KMS-11 (cell line): ENCODE data around the gene DGKG.

Experiments
- H2AFZ ChIP-seq: fragments of 200-600 bp; sonication (generic); 2 replicates; pipeline ENCODE4 v1.6.1; 2016; ENCODE audit warnings: antibody characterized with exemption, mixed run types, low read depth
- H3K27ac ChIP-seq: fragments of 200-600 bp; sonication (generic); 2 replicates; pipeline ENCODE4 v1.6.1; 2016; ENCODE audit warnings: mild to moderate bottlenecking, mixed run types
- H3K27me3 ChIP-seq: fragments of 200-600 bp; sonication (generic); 2 replicates; pipeline ENCODE4 v1.6.1; 2017; ENCODE audit warnings: mild to moderate bottlenecking, low read depth, mixed run types, moderate library complexity; ENCODE audit not compliant: insufficient read depth
- H3K36me3 ChIP-seq: fragments of 200-600 bp; sonication (generic); 2 replicates; pipeline ENCODE4 v1.6.1; 2017; ENCODE audit warnings: mild to moderate bottlenecking, mixed run types; ENCODE audit not compliant: insufficient read depth
- H3K4me1 ChIP-seq: fragments of 200-600 bp; sonication (generic); 2 replicates; pipeline ENCODE4 v1.6.1; 2016; ENCODE audit warnings: mild to moderate bottlenecking, low read depth, mixed run types; ENCODE audit not compliant: poor library complexity, severe bottlenecking
- H3K4me2 ChIP-seq: fragments of 200-600 bp; sonication (generic); 2 replicates; pipeline ENCODE4 v1.7.0; 2016; ENCODE audit warnings: mild to moderate bottlenecking, mixed run types
- H3K4me3 ChIP-seq: fragments of 200-600 bp; sonication (generic); IDR thresholded peaks from 2 replicates; pipeline ENCODE4 v1.6.1; 2017; ENCODE audit warnings: low read depth, low read length, mixed read lengths; ENCODE audit not compliant: insufficient read depth
- H3K79me2 ChIP-seq: fragments of 200-600 bp; sonication (generic); 2 replicates; pipeline ENCODE4 v1.6.1; 2016; ENCODE audit warnings: low read depth, mixed run types; ENCODE audit not compliant: insufficient read depth
- H3K9ac ChIP-seq: fragments of 200-600 bp; sonication (generic); 2 replicates; pipeline ENCODE4 v1.6.1; 2016; ENCODE audit warnings: mild to moderate bottlenecking, mixed run types
- H4K20me1 ChIP-seq: fragments of 200-600 bp; sonication (generic); 2 replicates; pipeline ENCODE4 v1.6.1; 2016; ENCODE audit warnings: mild to moderate bottlenecking, mixed run types; ENCODE audit not compliant: insufficient read depth
- TF ChIP-seq, protein P1 (sequence below): fragments of 200-600 bp; sonication (generic); conservative IDR thresholded peaks from 2 replicates; pipeline ENCODE4 v1.6.1; 2017; ENCODE audit warnings: low read depth, mild to moderate bottlenecking, antibody characterized with exemption, low read length, moderate library complexity, mixed read lengths

Gene DGKG

DNA sequence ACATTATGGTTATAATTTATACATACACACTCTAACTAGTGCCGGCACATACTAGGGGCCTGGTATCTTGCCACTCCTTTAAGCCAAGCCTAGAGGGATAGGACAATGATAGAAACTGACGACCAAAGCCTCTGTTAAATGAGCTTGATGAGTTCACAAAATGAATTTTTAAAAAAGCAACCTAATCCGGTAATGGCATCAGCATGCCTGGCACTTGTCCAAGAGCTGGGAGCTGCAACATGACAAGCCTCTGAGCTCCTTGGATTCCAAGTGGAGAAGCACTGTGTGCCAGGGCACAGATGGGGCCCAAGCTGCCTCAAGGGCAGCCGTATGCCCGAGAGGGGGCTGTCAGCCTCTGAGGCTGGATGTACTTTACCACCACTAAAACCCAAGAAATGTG lies 262.9 kb downstream of the DGKG start:
- Histone ChIP-seq H3K4me1 (peaks cover 18% of the 10 kb centered on the region), H3K4me2 (no peak overlapping the region), H2AFZ (no peak overlapping the region), H3K27me3 (no peaks in the 10 kb centered on the region), H3K36me3 (no peaks in the 10 kb centered on the region), H3K79me2 (no peaks in the 10 kb centered on the region), H3K4me3 (no peak overlapping the region), H3K27ac (no peak overlapping the region), H4K20me1 (no peaks in the 10 kb centered on the region), H3K9ac (no peak overlapping the region)
- TF ChIP-seq, protein P1, sequence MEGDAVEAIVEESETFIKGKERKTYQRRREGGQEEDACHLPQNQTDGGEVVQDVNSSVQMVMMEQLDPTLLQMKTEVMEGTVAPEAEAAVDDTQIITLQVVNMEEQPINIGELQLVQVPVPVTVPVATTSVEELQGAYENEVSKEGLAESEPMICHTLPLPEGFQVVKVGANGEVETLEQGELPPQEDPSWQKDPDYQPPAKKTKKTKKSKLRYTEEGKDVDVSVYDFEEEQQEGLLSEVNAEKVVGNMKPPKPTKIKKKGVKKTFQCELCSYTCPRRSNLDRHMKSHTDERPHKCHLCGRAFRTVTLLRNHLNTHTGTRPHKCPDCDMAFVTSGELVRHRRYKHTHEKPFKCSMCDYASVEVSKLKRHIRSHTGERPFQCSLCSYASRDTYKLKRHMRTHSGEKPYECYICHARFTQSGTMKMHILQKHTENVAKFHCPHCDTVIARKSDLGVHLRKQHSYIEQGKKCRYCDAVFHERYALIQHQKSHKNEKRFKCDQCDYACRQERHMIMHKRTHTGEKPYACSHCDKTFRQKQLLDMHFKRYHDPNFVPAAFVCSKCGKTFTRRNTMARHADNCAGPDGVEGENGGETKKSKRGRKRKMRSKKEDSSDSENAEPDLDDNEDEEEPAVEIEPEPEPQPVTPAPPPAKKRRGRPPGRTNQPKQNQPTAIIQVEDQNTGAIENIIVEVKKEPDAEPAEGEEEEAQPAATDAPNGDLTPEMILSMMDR, result no peak

DNA sequence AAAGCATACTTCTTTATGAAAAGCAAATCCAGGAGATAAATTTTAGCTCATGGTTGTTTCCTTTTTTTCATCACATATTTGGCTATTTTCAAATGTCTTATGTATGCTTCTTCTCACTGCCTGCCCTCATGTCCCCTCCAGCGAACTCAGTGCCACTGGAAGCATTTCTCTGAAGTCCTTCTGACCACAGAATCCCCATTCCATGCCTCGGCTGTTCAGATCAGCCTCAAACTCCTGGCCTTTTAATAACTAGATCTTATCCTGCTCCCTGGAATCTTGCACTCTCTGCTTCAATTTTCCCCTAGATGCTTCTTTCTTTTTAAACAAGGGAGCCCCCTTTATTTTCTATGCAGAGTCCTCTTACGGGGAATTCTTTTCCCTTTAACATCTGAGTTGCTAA lies 263.3 kb downstream of the DGKG start:
- no peak overlapping the region for H3K9ac ChIP-seq
- no peak overlapping the region for H3K27ac ChIP-seq
- H2AFZ ChIP-seq, result no peak overlapping the region
- no peaks in the 10 kb centered on the region for H3K27me3 ChIP-seq
- H3K36me3 ChIP-seq, result no peaks in the 10 kb centered on the region
- TF ChIP-seq, protein P1, result no peak
- H3K4me3 ChIP-seq, result no peak overlapping the region
- H3K4me2 ChIP-seq, result no peak overlapping the region
- H4K20me1 ChIP-seq, result no peaks in the 10 kb centered on the region
- H3K79me2 ChIP-seq, result no peaks in the 10 kb centered on the region
- H3K4me1 ChIP-seq, result peaks cover 14% of the 10 kb centered on the region

DNA sequence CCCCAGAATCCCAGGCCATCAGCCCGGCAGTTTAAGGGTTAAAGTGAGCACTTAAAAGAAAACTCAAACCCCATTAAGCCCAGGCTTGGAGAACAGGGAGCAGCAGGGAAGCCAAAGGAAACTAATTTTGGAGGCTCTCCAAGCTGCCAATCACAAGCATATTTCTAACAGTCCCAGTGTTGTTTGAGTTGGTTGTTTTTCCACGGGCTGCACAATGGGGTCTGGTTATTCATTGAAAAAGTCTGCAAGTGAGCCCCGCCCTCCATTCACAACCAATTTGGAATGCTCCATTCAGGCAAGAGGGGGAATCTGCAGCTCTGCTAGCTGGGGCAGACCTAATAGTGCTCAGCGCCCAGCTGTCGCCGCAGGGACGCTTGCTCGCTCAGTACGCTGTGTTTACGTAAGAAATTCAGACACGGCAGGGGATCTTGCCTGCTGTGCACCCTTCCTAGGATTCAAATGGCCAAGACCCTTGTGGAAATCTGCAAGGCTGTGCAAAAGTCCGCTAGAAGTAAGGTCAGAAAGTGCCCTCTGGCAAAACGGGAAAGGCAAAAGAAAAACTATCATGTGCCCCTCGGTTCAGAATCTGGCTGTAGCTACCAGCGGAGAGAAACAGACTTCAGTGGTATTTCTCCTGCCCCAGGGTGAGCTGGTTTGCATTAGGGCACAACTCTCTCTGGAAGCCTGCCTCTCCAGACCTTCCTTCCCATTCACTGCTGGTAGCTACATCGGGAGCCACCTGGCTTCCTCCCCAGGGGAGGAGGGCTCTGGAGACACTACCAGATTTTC lies 264.2 kb downstream of the DGKG start:
- H3K79me2 ChIP-seq, result no peaks in the 10 kb centered on the region
- H3K36me3 ChIP-seq, result no peaks in the 10 kb centered on the region
- no peak overlapping the region for H3K27ac ChIP-seq
- H3K4me3 ChIP-seq, result no peak overlapping the region
- H3K9ac ChIP-seq, result no peak overlapping the region
- TF ChIP-seq, protein P1, result no peak
- H4K20me1 ChIP-seq, result no peaks in the 10 kb centered on the region
- H3K27me3 ChIP-seq, result no peaks in the 10 kb centered on the region
- H2AFZ ChIP-seq, result no peak overlapping the region
- peaks cover 6% of the 10 kb centered on the region for H3K4me1 ChIP-seq
- H3K4me2 ChIP-seq, result no peak overlapping the region

DNA sequence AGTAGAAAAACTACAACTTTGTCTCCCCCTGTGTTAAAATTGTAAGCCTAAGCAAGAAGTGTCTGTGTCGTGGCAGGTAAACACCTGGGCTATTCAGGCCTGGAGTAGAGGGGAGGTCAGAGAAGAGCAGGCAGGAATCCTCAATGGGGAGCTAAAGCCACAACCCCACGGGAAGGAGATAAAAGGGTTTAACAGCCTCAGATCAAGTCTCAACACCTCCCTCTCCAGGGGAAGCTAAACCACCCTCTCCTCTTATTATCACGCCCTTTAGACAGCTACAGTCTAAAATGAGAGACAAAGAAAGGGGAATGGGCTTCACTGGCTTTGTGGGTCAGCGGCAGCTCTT lies 264.7 kb downstream of the DGKG start:
- Histone ChIP-seq H3K27ac (no peak overlapping the region), H3K4me3 (no peak overlapping the region), H3K27me3 (no peaks in the 10 kb centered on the region), H3K36me3 (no peaks in the 10 kb centered on the region), H2AFZ (no peak overlapping the region), H3K79me2 (no peaks in the 10 kb centered on the region), H3K4me2 (no peak overlapping the region), H3K9ac (no peak overlapping the region), H4K20me1 (no peaks in the 10 kb centered on the region), H3K4me1 (peaks cover 6% of the 10 kb centered on the region)
- TF ChIP-seq, protein P1, result no peak
